H4 (cell line): Measurements from ENCODE around the gene C2CD5. TPM values are rescaled to one million over a fixed set of nuclear protein-coding genes. Genes with fewer than 3 reads are reported as not detected.
"Not testable (repeated sequence)": the region's sequence is repeated elsewhere in the genome, so short reads cannot be mapped to it uniquely, and the experiment has no call there.

Source experiments
- DNase-seq: peaks from one replicate; pipeline ENCODE4 v3.0.0-alpha.2; 2015; ENCODE audit warnings: low spot score
- total RNA-seq: library from RNA; depleted of rRNA; stranded (reverse); fragments of >200 nt; shearing (Covaris generic); gene quantifications from 2 replicates; pipeline ENCODE4 v1.2.3, GENCODE V29; 2014; rRNA removed

The C2CD5 gene, protein sequence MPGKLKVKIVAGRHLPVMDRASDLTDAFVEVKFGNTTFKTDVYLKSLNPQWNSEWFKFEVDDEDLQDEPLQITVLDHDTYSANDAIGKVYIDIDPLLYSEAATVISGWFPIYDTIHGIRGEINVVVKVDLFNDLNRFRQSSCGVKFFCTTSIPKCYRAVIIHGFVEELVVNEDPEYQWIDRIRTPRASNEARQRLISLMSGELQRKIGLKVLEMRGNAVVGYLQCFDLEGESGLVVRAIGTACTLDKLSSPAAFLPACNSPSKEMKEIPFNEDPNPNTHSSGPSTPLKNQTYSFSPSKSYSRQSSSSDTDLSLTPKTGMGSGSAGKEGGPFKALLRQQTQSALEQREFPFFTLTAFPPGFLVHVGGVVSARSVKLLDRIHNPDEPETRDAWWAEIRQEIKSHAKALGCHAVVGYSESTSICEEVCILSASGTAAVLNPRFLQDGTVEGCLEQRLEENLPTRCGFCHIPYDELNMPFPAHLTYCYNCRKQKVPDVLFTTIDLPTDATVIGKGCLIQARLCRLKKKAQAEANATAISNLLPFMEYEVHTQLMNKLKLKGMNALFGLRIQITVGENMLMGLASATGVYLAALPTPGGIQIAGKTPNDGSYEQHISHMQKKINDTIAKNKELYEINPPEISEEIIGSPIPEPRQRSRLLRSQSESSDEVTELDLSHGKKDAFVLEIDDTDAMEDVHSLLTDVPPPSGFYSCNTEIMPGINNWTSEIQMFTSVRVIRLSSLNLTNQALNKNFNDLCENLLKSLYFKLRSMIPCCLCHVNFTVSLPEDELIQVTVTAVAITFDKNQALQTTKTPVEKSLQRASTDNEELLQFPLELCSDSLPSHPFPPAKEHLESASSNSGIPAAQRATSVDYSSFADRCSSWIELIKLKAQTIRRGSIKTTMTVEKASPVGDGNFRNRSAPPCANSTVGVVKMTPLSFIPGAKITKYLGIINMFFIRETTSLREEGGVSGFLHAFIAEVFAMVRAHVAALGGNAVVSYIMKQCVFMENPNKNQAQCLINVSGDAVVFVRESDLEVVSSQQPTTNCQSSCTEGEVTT
- total RNA-seq: 4.7 and 5.4 TPM in 2 replicates

DNA sequence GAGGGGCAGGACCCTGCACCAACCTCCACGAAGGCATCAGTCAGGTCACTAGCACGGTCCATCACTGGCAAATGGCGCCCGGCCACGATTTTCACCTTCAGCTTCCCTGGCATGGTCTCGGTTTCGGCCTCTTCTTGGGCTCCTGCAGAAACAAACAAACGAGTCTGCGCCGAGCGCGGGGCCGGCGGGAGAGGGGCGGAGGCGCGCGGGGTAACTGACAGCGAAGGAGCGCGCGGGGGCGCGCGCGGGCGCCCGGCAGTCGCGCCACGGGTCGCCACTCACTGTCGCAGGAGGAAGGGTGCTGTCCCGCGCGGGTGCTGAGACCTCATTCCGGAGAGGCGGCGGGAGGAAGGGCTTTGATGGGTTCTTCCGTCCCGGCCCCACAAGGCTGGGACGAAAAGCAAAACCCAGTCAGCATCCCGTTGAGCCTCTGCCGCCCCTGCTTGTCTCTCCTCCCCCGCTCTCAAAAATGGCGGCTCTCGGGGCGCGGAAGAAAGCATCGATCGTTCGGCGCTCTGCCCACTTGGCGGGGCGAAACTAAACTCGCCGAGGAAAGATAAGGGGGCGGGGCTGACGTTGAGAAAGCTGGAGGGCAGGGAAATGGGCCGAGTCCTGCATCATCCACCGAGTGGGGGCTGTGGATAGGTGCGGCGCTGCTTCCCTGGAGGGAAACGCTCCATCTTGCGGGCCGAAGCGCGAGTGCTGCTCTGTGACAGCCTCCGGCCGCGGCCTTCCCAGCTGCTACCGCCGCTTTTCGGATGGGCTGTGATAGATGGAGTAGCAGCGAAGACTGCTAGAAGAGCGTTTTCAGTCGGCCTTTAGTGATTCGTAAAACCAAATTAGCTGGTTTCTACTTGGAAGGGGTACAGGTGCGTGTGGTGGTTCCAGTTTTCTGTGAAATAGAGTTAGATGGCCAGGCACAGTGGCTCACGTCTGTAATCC is at the start of gene C2CD5:
C2CD5 (minus strand) TSS at position 505 of the 942 bp plus-strand sequence; CDS start at position 113, 392 bp downstream.
- peak; percentile 96 for DNase-seq

DNA sequence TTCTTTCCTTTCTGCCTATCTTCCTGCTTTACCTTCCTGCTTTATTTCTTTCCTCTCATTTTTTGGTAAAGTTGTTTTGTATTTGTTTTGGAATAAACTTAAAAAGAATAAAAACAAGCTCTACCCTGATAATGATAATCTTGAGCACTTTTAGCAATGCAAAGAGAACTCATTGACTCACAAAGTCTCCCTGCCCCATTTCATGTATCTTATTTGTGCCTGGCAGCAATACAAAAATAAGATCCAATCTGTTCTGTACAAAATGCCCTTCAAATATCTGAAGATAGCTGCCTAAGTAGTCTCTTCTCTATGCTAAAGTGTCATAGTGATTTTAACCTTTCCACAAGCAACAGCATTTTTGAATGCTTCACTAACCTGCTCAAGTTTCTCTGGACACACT is 49.5 kb upstream of the C2CD5 start:
- no peak for DNase-seq

DNA sequence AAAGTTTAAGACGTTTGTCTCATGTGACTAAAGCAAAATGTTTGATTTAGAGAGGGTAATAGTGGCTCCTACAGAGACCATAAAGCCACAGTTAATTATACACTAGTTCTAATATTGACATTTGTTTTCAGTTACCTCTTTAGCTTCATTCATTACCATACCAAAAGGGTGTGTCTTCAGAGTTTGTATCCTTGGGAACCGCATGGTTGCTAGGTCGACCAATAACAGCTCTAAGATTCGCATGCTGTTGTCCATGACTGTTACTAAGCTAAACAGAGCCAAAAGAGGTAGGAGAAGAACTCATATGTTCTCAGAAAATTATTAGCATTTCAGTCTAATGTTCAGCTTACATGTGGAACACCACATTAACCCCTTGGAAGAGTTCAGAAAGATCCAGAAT is 44.5 kb upstream of the C2CD5 start:
- DNase-seq: no peak

DNA sequence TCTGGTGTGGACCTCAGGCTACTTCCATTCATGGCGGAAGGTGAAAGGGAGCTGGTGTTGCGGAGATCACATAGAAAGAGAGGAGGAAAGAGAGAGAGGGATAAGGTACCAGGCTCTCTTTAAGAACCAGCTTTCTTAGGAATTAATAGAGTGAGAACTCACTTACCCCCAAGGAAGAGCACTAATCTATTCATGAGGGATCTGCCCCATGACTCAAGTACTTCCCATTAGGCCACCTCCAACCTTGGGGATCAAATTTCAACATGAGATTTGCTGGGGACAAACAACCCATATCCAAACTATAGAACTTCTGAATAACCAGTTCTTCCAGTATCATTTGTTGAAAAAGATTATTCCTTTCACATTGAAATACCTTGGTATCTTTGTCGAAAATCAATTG is 34.0 kb upstream of the C2CD5 start:
- DNase-seq: no peak

DNA sequence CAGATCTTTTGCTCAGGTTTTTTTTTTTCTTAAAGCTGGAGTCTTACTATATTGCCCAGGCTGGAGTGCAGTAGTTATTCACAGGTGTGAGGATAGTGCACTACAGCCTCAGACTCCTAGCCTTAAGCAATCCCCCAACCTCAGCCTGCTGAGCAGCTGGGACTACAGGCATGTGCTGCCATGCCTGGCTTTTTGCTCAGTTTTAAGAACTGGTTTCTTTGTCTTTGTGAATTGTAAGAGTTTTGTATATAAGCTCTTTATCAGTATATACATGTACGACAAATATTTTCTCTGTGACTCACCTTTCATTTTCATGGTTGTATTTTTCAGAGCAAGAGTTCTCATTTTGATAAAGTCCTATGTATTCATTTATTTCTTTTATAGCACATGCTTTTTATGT is 33.3 kb upstream of the C2CD5 start:
- no peak for DNase-seq

DNA sequence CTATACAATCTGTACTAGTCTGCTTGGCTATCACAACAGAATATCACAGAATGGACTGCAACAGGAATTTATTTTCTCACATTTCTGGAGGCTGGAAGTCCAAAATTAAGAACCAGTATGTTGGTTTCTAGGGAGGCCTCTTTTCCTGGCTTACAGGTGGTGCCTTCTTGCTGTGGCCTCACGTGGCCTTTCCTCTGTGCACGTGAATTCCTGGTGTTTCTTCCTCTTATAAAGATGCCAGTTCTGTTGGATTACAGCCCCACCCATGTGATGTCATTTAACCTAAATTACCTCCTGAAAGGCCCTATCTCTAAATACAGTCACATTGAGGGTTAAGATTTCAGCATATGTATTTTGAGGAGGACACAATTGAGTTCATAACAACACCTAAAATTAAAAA is 32.1 kb upstream of the C2CD5 start:
- no peak for DNase-seq

DNA sequence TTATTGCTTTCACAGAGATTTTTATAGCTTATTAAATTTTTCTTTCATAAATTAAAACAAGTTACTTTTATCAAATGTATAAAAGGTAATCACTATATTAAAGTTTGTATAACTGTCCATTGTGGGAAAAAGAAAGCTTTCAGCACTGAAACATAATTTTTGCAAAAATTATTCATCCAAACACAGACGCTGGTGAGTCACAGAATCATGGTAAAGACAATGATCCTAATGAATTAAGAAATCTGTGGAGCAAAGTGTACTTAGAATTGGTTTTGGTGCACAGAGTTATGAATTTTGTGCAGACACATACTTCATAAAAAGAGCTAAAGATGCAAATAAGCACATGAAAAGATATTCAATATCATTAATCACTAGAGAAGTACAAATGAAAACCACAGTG is 31.7 kb upstream of the C2CD5 start:
- no peak for DNase-seq

DNA sequence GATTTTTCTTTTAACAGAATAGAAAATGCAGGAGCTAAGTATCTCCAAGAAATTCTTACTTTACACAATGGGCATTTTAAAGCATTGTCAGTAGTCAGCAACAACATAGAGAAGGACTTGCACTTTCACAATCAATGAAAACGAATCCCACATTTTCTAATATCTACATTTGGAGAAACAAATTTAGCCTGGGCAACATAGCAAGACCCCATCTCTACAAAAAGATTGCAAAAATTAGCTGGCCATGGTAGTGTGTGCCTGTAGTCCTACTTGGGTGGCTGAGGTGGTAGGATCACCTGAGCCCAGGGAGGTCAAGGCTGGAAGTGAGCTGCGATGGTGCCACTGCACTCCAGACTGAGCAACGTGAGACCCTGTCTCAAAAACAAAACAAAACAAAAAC is 30.6 kb upstream of the C2CD5 start:
- DNase-seq: no peak

DNA sequence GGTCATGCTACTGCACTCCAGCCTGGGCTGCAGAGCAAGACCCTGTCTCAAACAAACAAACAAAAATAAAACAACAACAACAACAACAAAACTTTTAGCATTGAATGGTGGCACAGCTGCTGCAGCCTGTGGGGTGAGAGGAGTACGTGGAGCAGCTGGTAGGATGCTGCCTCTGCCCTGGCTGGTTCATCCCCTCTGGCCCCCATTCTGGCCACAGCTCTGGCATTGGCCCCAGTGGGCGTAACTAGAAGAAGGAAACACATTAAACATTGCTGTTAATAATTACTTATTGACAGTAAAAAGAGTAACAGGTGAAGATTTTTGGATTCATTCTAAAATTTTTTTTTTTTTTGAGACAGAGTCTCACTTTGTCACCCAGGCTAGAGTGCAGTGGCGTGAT is 28.8 kb upstream of the C2CD5 start:
- no peak for DNase-seq

DNA sequence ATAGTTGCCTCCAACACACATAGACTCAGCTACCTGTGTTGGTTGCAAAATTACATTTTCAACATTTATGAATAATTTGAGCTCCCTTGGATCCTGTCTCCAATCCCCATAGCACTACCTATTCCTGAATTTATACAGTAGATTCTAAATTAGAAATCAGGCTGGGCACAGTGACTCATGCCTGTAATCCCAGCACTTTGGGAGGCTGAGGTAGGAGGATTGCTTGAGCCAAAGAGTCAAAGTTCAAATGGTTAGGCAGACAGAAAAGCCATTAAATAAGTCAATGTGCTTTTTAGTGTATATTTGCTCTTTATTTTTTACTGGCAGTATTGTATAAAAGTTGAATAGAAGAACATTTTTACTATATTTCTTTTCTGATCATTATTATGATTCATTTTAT is 24.9 kb upstream of the C2CD5 start:
- DNase-seq: no peak

DNA sequence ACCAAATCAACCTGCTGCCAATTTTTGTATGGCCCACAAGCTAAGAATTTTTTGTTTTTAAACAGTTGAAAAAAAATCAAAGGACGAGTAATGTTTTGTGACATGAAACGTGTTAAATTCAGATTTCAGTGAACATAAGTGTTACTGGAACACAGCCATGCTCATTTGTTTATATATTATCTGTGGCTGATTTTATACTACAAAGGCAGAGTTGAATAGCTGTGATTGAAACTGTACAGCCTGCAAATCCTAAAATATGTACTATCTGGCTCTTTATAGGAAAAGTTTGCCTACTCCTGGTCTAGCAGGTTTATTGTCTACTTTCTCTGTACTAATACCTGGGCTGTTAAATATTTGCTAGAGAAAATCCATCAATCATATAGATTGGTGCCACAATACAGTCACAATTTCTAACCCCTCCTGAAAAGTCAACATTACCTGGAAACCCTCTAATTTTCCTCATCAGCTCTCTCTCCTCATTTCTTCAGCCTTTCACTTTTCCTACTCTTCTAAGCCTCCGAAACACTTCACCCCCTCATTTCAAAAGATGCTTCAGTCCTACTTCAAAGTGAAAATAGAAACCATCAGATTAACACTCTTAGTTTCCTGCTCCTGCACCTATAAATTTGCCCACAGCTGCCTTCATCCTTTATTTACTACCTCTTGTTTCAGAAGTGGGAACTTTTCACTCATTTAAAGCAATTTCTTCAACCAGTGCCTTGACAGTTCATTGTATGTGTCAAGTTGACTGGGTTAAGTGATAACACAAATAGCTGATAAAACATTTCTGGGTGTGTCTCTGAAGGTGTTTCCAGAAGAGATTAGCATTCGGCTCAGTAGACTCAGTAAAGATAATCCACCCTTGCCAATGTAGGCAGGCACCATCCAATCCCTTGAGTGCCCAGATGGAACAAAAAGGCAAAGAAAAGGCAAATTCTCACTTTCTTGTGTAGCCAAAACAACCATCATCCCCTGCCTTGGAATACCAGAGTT is 18.0 kb upstream of the C2CD5 start:
- DNase-seq: no peak

DNA sequence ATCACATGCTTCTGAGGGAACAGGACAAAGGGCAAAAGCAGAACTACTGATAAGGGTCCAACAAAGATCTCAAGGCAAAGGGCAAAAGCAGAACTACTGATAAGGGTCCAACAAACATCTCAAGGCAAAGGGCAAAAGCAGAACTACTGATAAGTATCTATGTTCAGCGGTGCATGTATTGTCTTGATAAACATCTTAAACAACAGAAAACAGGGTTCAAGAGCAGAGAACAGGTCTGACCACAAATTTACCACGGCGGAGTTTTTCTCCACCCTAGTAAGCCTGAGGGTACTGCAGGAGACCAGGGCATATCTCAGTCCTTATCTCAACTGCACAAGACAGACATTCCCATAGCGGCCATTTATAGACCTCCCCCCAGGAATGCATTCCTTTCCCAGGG is 10.4 kb upstream of the C2CD5 start:
- DNase-seq: not testable (repeated sequence)

DNA sequence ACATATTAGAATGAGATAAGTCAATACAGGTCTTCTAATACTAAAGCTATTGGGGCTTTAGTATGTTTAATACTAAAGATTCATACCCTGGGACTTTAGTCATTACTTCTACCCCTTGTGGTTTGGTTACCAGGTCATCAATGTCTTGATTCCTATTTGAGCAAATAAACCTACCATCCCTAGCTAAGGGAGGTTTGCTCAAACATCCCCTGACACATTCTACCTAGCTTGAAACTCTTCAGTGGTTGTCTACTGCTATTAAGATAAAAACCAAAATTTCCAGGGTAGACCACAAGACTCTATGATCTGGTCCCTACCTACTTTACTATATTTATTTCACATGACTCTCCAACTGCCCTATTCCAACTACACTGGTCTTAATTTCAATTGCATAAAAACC is 7.3 kb upstream of the C2CD5 start:
- no peak for DNase-seq

DNA sequence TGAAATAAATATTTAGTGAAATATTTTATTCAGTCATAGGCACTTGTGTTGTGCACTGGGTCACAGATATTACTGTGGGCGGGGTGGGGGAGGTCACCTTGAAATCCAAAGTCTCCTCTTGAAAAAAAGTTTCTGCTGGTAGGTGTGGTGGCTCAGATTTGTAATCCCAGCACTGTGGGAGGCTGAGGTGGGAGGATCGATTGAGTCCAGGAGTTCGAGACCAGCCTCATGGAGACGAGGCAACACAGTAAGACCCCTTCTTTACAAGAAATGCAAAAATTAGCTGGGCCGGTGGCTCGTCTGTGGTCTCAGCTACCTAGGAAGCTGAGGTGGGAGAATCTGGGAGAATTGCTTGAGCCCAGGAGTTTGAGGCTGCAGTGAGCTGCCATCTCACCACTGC is 913 bp upstream of the C2CD5 start:
- DNase-seq: no peak

DNA sequence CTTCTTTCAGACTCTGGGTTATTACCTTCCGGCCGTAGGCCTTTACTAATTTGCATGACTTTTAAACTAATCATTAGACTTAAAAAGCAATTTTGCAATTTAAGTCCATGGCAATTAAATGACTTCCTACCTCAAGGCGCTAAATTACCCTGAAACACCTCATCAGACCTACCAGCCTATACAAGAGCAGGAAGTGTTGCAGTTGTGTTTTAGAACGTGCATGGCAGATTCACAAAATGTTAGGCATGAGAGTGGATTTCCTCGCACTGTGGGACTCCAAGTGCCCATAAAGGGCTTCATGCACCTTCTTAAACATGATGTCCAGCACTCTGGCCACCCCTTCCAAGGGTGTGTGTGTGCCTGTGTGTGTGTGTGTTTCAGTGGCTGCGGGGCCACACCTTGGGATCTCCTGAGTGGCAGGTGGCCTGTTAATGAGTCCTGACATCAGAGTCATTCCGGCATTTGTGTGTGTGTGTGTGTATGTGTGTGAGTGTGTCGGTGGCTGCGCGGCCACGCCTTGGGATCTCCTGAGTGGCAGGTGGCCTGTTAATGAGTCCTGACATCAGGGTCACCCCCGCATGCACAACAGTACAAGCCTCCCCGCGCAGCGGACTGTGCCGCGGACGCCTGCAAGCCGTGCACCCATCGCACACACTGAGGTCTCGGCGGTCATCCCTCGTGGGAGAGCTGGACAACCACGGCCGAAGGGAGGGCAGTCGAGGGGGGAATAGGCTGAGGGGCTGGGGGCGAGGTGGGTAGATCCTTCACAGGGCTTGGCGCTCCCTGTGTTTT is 900 bp downstream of the C2CD5 start:
- DNase-seq: peak; percentile 7

DNA sequence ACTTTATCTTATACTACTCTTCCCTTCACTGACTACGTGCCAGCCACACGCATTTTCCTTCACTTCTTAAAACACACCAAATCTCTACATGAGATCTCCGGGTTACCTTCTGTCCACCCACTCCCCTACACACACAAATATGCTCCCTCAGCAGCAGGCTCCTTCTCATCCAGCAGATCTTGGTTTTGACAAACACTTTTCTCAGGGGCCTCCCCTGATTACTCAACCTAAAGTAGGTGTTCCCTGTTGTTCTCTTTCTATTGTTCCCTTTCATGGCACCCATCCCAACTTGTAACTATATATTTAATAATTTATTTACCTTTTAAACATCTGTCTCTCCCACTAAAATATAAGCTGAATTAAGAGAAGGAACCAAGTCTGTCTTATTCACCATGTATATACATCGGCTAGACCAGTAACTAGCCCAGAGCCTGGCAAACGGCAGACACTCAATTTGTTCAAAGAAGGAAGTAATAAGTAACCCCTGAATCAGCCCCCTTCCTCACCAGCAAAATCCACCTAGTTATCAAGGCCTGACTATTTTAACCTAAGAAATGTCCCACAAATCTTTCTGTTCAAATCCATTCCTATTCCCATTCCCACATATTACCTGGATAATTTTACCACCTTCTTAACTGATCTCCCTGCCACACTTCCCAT is 2.7 kb downstream of the C2CD5 start:
- DNase-seq: no peak

DNA sequence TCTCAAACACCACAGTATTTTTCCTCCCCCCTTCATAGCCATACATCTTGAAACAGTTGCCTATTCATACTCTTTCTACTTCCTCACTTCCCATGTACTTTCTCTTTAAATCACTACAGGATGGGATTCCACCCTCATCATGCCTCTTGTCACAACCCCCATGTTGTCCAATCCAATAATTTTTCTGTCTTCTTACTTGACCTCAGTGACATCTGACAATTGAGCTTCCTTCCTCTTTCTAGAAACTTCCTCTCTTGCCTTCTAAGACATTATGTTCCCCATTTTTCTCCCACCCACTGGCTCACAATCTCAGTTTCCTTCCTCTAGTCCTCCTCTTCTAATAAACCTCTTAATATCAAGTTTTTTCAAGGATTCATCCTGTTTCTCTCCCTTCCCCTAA is 5.3 kb downstream of the C2CD5 start:
- DNase-seq: no peak

DNA sequence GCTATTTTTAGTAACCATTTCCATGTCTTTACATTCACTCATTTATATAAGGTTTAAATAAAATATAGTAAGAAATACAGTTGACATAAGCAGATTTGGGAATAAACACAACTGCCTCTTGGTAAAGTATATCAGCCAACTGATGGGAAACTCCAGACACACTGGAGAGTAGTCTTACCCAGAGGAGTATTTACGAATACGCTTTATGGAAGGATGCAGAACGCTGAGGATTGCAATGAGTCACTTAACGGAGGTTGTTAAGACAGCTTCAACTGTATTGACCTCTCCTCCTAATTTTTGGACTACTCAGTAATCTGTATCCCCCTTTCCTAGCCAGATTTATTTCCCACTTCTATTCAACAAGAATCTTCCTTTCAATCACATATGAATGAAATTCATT is 6.0 kb downstream of the C2CD5 start:
- no peak for DNase-seq
